ENCODE results near the gene HECW1. TPM values are rescaled to one million over a fixed set of nuclear protein-coding genes. Genes with fewer than 3 reads are reported as not detected.

HECW1 gene
- total and polyA plus RNA-seq, 2 of the 8 experiments (the other 6 are each of a cell fraction or from before 2014, with no cell fraction given), result 2.9 to 12.7 TPM

GRCh38 chr7:43501870-43502269 is 389.4 kb downstream of the HECW1 start:
- H2AFZ ChIP-seq (ENCODE audit: low read length), result no peak overlapping the region
- H2BK12ac ChIP-seq (ENCODE audit: low read depth, low read length), result no peak overlapping the region
- H4K8ac ChIP-seq (ENCODE audit: extremely low read depth, insufficient read depth, low read length), result no peak overlapping the region
- no peak overlapping the region for H2BK20ac ChIP-seq (ENCODE audit: low read length)
- no peak overlapping the region for H2BK120ac ChIP-seq (replicated peaks; ENCODE audit: low read depth, low read length)
- H2BK15ac ChIP-seq (ENCODE audit: low read length), result no peak overlapping the region
- no peak overlapping the region for H4K5ac ChIP-seq (ENCODE audit: insufficient read length, low read depth, low read length)
- no peaks in the 10 kb centered on the region for H3K4me1 ChIP-seq (replicated peaks in 1 of 4; ENCODE audit: control insufficient read depth in 3 of 4, insufficient read depth in 4 of 4, low read length in 3 of 4)
- TF ChIP-seq JUND (IDR thresholded peaks at IDR 0.05; ENCODE audit: low read length) (no peak), SIN3A (conservative IDR thresholded peaks at IDR 0.05 in 1 of 2, IDR thresholded peaks at IDR 0.05 in 1 of 2; ENCODE audit: low read depth in 1 of 2, low read length in 2 of 2) (no peak), SP4 (IDR thresholded peaks at IDR 0.05; ENCODE audit: low read length) (no peak), HDAC2 (IDR thresholded peaks at IDR 0.05; ENCODE audit: borderline replicate concordance in 1 of 2, low read depth in 2 of 2, low read length in 2 of 2) (no peak), TAF1 (IDR thresholded peaks at IDR 0.05; ENCODE audit: low read depth, low read length) (no peak), GTF2F1 (IDR thresholded peaks at IDR 0.05; ENCODE audit: borderline replicate concordance, low read depth, low read length) (no peak), FOSL1 (IDR thresholded peaks at IDR 0.05; ENCODE audit: insufficient read depth, low read depth, low read length) (no peak), POU5F1 (IDR thresholded peaks at IDR 0.05; ENCODE audit: low read depth, low read length) (no peak), TCF12 (IDR thresholded peaks at IDR 0.05; ENCODE audit: low read depth, low read length) (no peak), CBX8 (IDR thresholded peaks at IDR 0.05; ENCODE audit: borderline replicate concordance, low read depth, low read length) (no peak)
- no peak overlapping the region for H4K91ac ChIP-seq (replicated peaks; ENCODE audit: insufficient read length, low read length)
- no peaks in the 10 kb centered on the region for H3K79me1 ChIP-seq (ENCODE audit: low read depth, low read length)
- H4K20me1 ChIP-seq (replicated peaks in 1 of 2; ENCODE audit: control insufficient read depth in 1 of 2, insufficient read depth in 2 of 2, low read length in 2 of 2), result no peaks in the 10 kb centered on the region
- H3K27me3 ChIP-seq (replicated peaks in 1 of 4; ENCODE audit: control insufficient read depth in 3 of 4, extremely low read depth in 1 of 4, insufficient read depth in 3 of 4, low read length in 3 of 4), result no peaks in the 10 kb centered on the region
- no peak overlapping the region for H3K4me3 ChIP-seq (ENCODE audit: extremely low read depth in 1 of 4, insufficient read depth in 2 of 4, low read depth in 3 of 4, low read length in 4 of 4)
- H3K27ac ChIP-seq (ENCODE audit: low read depth, low read length), result no peak overlapping the region
- no peak overlapping the region for H3K18ac ChIP-seq (ENCODE audit: extremely low read depth, low read length)
- WGBS, 2 experiments (ENCODE audit: extremely low coverage in 1 of 2, insufficient coverage in 1 of 2, insufficient read length in 1 of 2, insufficient replicate concordance in 2 of 2, low coverage in 1 of 2, low lambda C conversion rate in 2 of 2, missing lambda C conversion rate in 1 of 2), result 90% methylated on average over 3 of the region's 3 CpGs; no CpG with 5 or more reads in 1 of the 2 experiments
- H3K56ac ChIP-seq (replicated peaks; ENCODE audit: insufficient read length, low read depth, low read length), result no peak overlapping the region
- POLR2A ChIA-PET (ENCODE audit: partially characterized antibody), result interaction anchor here (0.8 kb wide), 1 partner anchor 81 kb away, joined by 3 read pairs; the partner anchor contains the start of gene STK17A
- no peak overlapping the region for H3K14ac ChIP-seq (ENCODE audit: insufficient read length)
- H3K36me3 ChIP-seq (ENCODE audit: control insufficient read depth in 2 of 4, insufficient read depth in 4 of 4, low read length in 3 of 4), result no peaks in the 10 kb centered on the region
- no peak overlapping the region for H2AK5ac ChIP-seq (ENCODE audit: low read depth, low read length)
- H3K4ac ChIP-seq (replicated peaks; ENCODE audit: insufficient read length, low read depth, low read length), result no peak overlapping the region
- no peak overlapping the region for H2BK5ac ChIP-seq (ENCODE audit: low read depth, low read length)
- no peaks in the 10 kb centered on the region; the same call in 1 of the 2 replicates for H3K23me2 ChIP-seq (ENCODE audit: low read depth, low read length)
- no peak overlapping the region for H3K23ac ChIP-seq (ENCODE audit: insufficient read length)
- CTCF ChIA-PET (ENCODE audit: partially characterized antibody), result interaction anchor here (0.6 to 1.2 kb wide), 2 partner anchors 25 to 84 kb away, joined by 3 to 4 read pairs; no protein-coding TSS in a partner anchor
- FAIRE-seq, result no peak
- H3K9ac ChIP-seq (replicated peaks in 1 of 4; ENCODE audit: extremely low read depth in 1 of 4, low read depth in 3 of 4, low read length in 3 of 4), result no peak overlapping the region
- no peak overlapping the region for H3K4me2 ChIP-seq (ENCODE audit: insufficient read depth in 1 of 2, low read depth in 2 of 2, low read length in 2 of 2)
- H3K79me2 ChIP-seq (ENCODE audit: control insufficient read depth in 1 of 2, insufficient read depth in 2 of 2, low read length in 2 of 2), result no peaks in the 10 kb centered on the region
- no peaks in the 10 kb centered on the region for H3K9me3 ChIP-seq (ENCODE audit: insufficient read depth in 2 of 2, low read depth in 1 of 2, low read length in 1 of 2)
- no peak for DNase-seq (ENCODE audit: low read depth in 1 of 2, low spot score in 2 of 2)

Data from H1 (cell line).